SU-DHL-6 (cell line): Measurements from ENCODE around the gene ADAMTS14.
"Not testable (repeated sequence)": the region's sequence is repeated elsewhere in the genome, so short reads cannot be mapped to it uniquely, and the experiment has no call there.

Experiments used
- H2AFZ ChIP-seq: fragments of 200-600 bp; sonication (generic); 2 replicates; pipeline ENCODE4 v1.6.1; 2014; ENCODE audit warnings: low read depth, mild to moderate bottlenecking, moderate library complexity, mixed read lengths, antibody characterized with exemption, low read length; ENCODE audit not compliant: severe bottlenecking
- H3F3A ChIP-seq: fragments of 200-600 bp; shearing (Covaris generic); 2 replicates; pipeline ENCODE4 v1.6.0; 2016; ENCODE audit warnings: antibody characterized with exemption, mild to moderate bottlenecking; ENCODE audit not compliant: insufficient read depth
- H3K27ac ChIP-seq: fragments of 200-600 bp; sonication (generic); 2 replicates; pipeline ENCODE4 v1.5.1; 2016; ENCODE audit warnings: low read depth, mild to moderate bottlenecking, low read length, moderate library complexity, mixed read lengths
- H3K27me3 ChIP-seq: fragments of 200-600 bp; sonication (generic), shearing (Covaris generic); 2 replicates; pipeline ENCODE4 v1.6.0; 2014; ENCODE audit warnings: mild to moderate bottlenecking, low read length
- H3K36me3 ChIP-seq: fragments of 200-600 bp; sonication (generic); 2 replicates; pipeline ENCODE4 v1.6.1; 2014; ENCODE audit warnings: mild to moderate bottlenecking, low read length, mixed read lengths
- H3K4me2 ChIP-seq: fragments of 300-600, 200-600 bp; shearing (Covaris generic), sonication (generic); 2 replicates; pipeline ENCODE4 v1.6.0; 2014; ENCODE audit warnings: low read length, low read depth, mild to moderate bottlenecking; ENCODE audit not compliant: poor library complexity, severe bottlenecking
- H3K4me3 ChIP-seq: fragments of 200-600 bp; sonication (generic); 2 replicates; pipeline ENCODE4 v1.5.1; 2014; ENCODE audit warnings: antibody characterized with exemption, low read length, mild to moderate bottlenecking, mixed read lengths; ENCODE audit not compliant: insufficient read depth, poor library complexity, severe bottlenecking
- H3K79me2 ChIP-seq: fragments of 200-600 bp; sonication (generic); 2 replicates; pipeline ENCODE4 v1.6.1; 2014; ENCODE audit warnings: mild to moderate bottlenecking, low read length, moderate library complexity; ENCODE audit not compliant: insufficient read depth
- H3K9ac ChIP-seq: fragments of 200-600 bp; sonication (generic); 2 replicates; pipeline ENCODE4 v1.7.0; 2014; ENCODE audit warnings: mild to moderate bottlenecking, low read length
- H3K9me2 ChIP-seq: fragments of 200-600 bp; sonication (generic); replicated peaks from 2 replicates; pipeline ENCODE4 v1.6.1; 2014; ENCODE audit warnings: low read length; ENCODE audit not compliant: insufficient read depth
- H3K9me3 ChIP-seq: fragments of 200-600 bp; sonication (generic); 2 replicates; pipeline ENCODE4 v1.6.1; 2014; ENCODE audit warnings: low read length, mixed read lengths; ENCODE audit not compliant: insufficient read depth
- H4K20me1 ChIP-seq: fragments of 200-600 bp; sonication (generic); 2 replicates; pipeline ENCODE4 v1.6.1; 2014; ENCODE audit warnings: low read depth, mild to moderate bottlenecking, antibody characterized with exemption, low read length, moderate library complexity, mixed read lengths
- CTCF ChIP-seq: fragments of 200-600 bp; sonication (generic); IDR thresholded peaks from one replicate; pipeline ENCODE4 v1.5.1; 2017; ENCODE audit warnings: antibody characterized with exemption, mild to moderate bottlenecking, low read length, moderate library complexity; ENCODE audit not compliant: insufficient read depth, poor library complexity, severe bottlenecking
- EZH2phosphoT487 ChIP-seq: fragments of 200-600 bp; sonication (generic), shearing (Covaris generic); conservative IDR thresholded peaks from 2 replicates; pipeline ENCODE4 v1.6.1; 2018; ENCODE audit warnings: mild to moderate bottlenecking, antibody characterized with exemption, low read length, moderate library complexity, mixed read lengths

ADAMTS14 gene

GRCh38 chr10:70763567-70763966 is 91.3 kb downstream of the ADAMTS14 start:
- no peaks in the 10 kb centered on the region for H3K36me3 ChIP-seq
- H3F3A ChIP-seq, result no peaks in the 10 kb centered on the region
- H3K27me3 ChIP-seq, result no peaks in the 10 kb centered on the region
- H3K9me3 ChIP-seq, result peaks cover 14% of the 10 kb centered on the region; the same call in 1 of the 2 replicates
- no peak overlapping the region for H3K27ac ChIP-seq
- no peaks in the 10 kb centered on the region for H3K79me2 ChIP-seq
- TF ChIP-seq EZH2phosphoT487 (no peak), CTCF (no peak)
- no peak overlapping the region for H3K4me2 ChIP-seq
- no peak overlapping the region for H3K4me3 ChIP-seq
- no peaks in the 10 kb centered on the region for H4K20me1 ChIP-seq
- no peaks in the 10 kb centered on the region for H3K9me2 ChIP-seq
- no peak overlapping the region for H2AFZ ChIP-seq
- no peak overlapping the region for H3K9ac ChIP-seq

- Histone ChIP-seq H3K9me3 (peaks cover 14% of the 10 kb centered on the region; the same call in 1 of the 2 replicates), H2AFZ (no peak overlapping the region), H3K4me3 (no peak overlapping the region), H3K36me3 (no peaks in the 10 kb centered on the region), H3F3A (no peaks in the 10 kb centered on the region), H3K9me2 (no peaks in the 10 kb centered on the region), H4K20me1 (no peaks in the 10 kb centered on the region), H3K27me3 (no peaks in the 10 kb centered on the region), H3K4me2 (no peak overlapping the region), H3K9ac (no peak overlapping the region), H3K27ac (no peak overlapping the region), H3K79me2 (no peaks in the 10 kb centered on the region)
- TF ChIP-seq CTCF, result no peak
- no peak for TF ChIP-seq EZH2phosphoT487
Observed at GRCh38 chr10:70765794-70766594, 93.7 kb downstream of the ADAMTS14 start.

- peaks cover 14% of the 10 kb centered on the region; the same call in 1 of the 2 replicates for H3K9me3 ChIP-seq
- H3K4me3 ChIP-seq, H3K9me2 ChIP-seq, H4K20me1 ChIP-seq, H3K36me3 ChIP-seq, H3K9ac ChIP-seq, H3K27ac ChIP-seq, H3K4me2 ChIP-seq, H3K79me2 ChIP-seq, H3F3A ChIP-seq, H2AFZ ChIP-seq, H3K27me3 ChIP-seq: not testable (repeated sequence)
Observed at GRCh38 chr10:70768026-70768685, 95.8 kb downstream of the ADAMTS14 start.

GRCh38 chr10:70769121-70769520 is 96.8 kb downstream of the ADAMTS14 start:
- no peaks in the 10 kb centered on the region for H3K9me2 ChIP-seq
- H3K27me3 ChIP-seq, result no peaks in the 10 kb centered on the region; the same call in 1 of the 2 replicates
- H3K36me3 ChIP-seq, result no peaks in the 10 kb centered on the region
- no peak overlapping the region for H2AFZ ChIP-seq
- H4K20me1 ChIP-seq, result no peaks in the 10 kb centered on the region
- no peak overlapping the region for H3K27ac ChIP-seq
- H3K79me2 ChIP-seq, result no peaks in the 10 kb centered on the region
- no peaks in the 10 kb centered on the region for H3F3A ChIP-seq
- no peak overlapping the region for H3K9ac ChIP-seq
- H3K4me3 ChIP-seq, result no peak overlapping the region
- H3K4me2 ChIP-seq, result no peak overlapping the region
- TF ChIP-seq CTCF, result no peak
- TF ChIP-seq EZH2phosphoT487, result no peak
- H3K9me3 ChIP-seq, result peaks cover 14% of the 10 kb centered on the region; the same call in 1 of the 2 replicates
